Lower leg skin (tissue), 4 donors: ENCODE results near the gene FBXW9. TPM values are rescaled to one million over a fixed set of nuclear protein-coding genes. Genes with fewer than 3 reads are reported as not detected.
"Not testable (repeated sequence)": the region's sequence is repeated elsewhere in the genome, so short reads cannot be mapped to it uniquely, and the experiment has no call there.

Source experiments
- DNase-seq, 2 donors: peaks; one replicate each; pipeline ENCODE4 v3.0.0-alpha.2; 2019; ENCODE audit warnings: low spot score in 2 of 2
- H3K4me3 ChIP-seq: fragments of 200-600 bp; sonication (generic); 2 replicates; pipeline ENCODE4 v1.5.1; 2017; ENCODE audit warnings: mild to moderate bottlenecking, low read depth; ENCODE audit not compliant: poor library complexity, severe bottlenecking
- CTCF ChIP-seq, 3 donors: fragments of 450-650 bp; IDR thresholded peaks; one replicate each; pipeline ENCODE4 v1.5.1; 2016; ENCODE audit warnings: antibody characterized with exemption in 3 of 3, mild to moderate bottlenecking in 3 of 3, moderate library complexity in 2 of 3
- POLR2A ChIP-seq, 2 donors: fragments of 450-650 bp; IDR thresholded peaks; one replicate each; pipeline ENCODE4 v1.6.1; 2016 to 2017; ENCODE audit warnings: antibody characterized with exemption in 2 of 2, mild to moderate bottlenecking in 1 of 2, moderate library complexity in 1 of 2
- WGBS, 2 donors: methylation state at CpG; one replicate each; pipeline ENCODE4 v1.1.5; 2018; 5-methylcytosine and 5-hydroxymethylcytosine counted together
- intact Hi-C: fragments of 100-400 bp; cut with DNase I; formaldehyde crosslinking; loops from one replicate; pipeline ENCODE4 v1.15.0; 2023; ENCODE audit warnings: low total_unique reads
- total RNA-seq, 4 donors: library from RNA; depleted of rRNA; stranded (reverse); fragments of >200 nt; gene quantifications; one replicate each; pipeline ENCODE4 v1.1.0, GENCODE V29; 2016

FBXW9 gene
- total RNA-seq, 4 donors from 2014 or later, result 7.2 to 21.4 (median 13.1) TPM

- TF ChIP-seq POLR2A (IDR thresholded peaks at IDR 0.05) (no peak), CTCF (IDR thresholded peaks at IDR 0.05) (no peak)
- 0 to 1% methylated on average over 15 of the region's 15 CpGs for WGBS, 2 donors
- intact Hi-C loops, result no loop called here
- DNase-seq, result no peak
- peak overlapping the region; percentile 55 for H3K4me3 ChIP-seq
Measured at GRCh38 chr19:12733369-12734214, 37.2 kb upstream of the FBXW9 start.

GRCh38 chr19:12731337-12731736 lies 34.9 kb upstream of the FBXW9 start:
- intact Hi-C loops, result no loop called here

GRCh38 chr19:12730064-12730463 lies 33.6 kb upstream of the FBXW9 start:
- intact Hi-C loops, result no loop called here
- DNase-seq, result no peak
- TF ChIP-seq POLR2A (IDR thresholded peaks at IDR 0.05) (no peak), CTCF (IDR thresholded peaks at IDR 0.05) (no peak)
- no peak overlapping the region for H3K4me3 ChIP-seq
- 72 to 73% methylated on average over 3 of the region's 3 CpGs for WGBS, 2 donors

More at GRCh38 chr19:12731337-12731736, 34.9 kb upstream of the FBXW9 start:
- H3K4me3 ChIP-seq, result no peak overlapping the region
- 90 to 91% methylated on average over 24 of the region's 24 CpGs for WGBS, 2 donors
- TF ChIP-seq POLR2A (IDR thresholded peaks at IDR 0.05) (no peak), CTCF (IDR thresholded peaks at IDR 0.05) (no peak)
- no peak for DNase-seq

- no peak for DNase-seq
- no peak for TF ChIP-seq POLR2A (IDR thresholded peaks at IDR 0.05)
- H3K4me3 ChIP-seq, result no peak overlapping the region
- intact Hi-C loops, result no loop called here
- 86 to 92% methylated on average over 9 of the region's 9 CpGs for WGBS, 2 donors
Measured at GRCh38 chr19:12727745-12728433, 31.5 kb upstream of the FBXW9 start.

- TF ChIP-seq POLR2A (IDR thresholded peaks at IDR 0.05) (no peak), CTCF (IDR thresholded peaks at IDR 0.05) (no peak)
- intact Hi-C loops, result no loop called here
- WGBS, 2 donors, result 80 to 94% methylated on average over 2 of the region's 2 CpGs
- no peak for DNase-seq
- no peak overlapping the region for H3K4me3 ChIP-seq
Measured at GRCh38 chr19:12726988-12727316, 30.5 kb upstream of the FBXW9 start.

GRCh38 chr19:12725612-12726011 lies 29.2 kb upstream of the FBXW9 start:
- intact Hi-C loops, H3K4me3 ChIP-seq, DNase-seq: not testable (repeated sequence)
- 90 to 93% methylated on average over 10 of the region's 10 CpGs for WGBS, 2 donors
